K562 (cell line): Measurements from ENCODE around the gene CRIM1. TPM values are rescaled to one million over a fixed set of nuclear protein-coding genes. Genes with fewer than 3 reads are reported as not detected.

Experiments used
- ATF2 ChIP-seq: sonication (generic); formaldehyde crosslinking; IDR thresholded peaks from 2 replicates; pipeline ENCODE4 v1.8.1; 2022; ENCODE audit warnings: missing genetic modification reagents
- CREB1 ChIP-seq, 2 experiments: sonication (generic) in 1 of 2; formaldehyde crosslinking in 1 of 2; IDR thresholded peaks; 2 replicates each; pipeline versions ENCODE4 v1.6.1 to v1.8.0; 2012 to 2022; ENCODE audit warnings: inconsistent platforms in 1 of 2, mild to moderate bottlenecking in 1 of 2, missing genetic modification reagents in 1 of 2, moderate library complexity in 1 of 2
- CUX1 ChIP-seq: fragments of 200-800 bp; sonication (Bioruptor generic); IDR thresholded peaks from 2 replicates; pipeline ENCODE4 v1.6.1; 2016; ENCODE audit warnings: missing genetic modification characterization, missing compliant biosample characterization
- NCOA4 ChIP-seq: fragments of 450-650 bp; IDR thresholded peaks from 2 replicates; pipeline ENCODE4 v1.6.1; 2018; ENCODE audit warnings: mild to moderate bottlenecking; ENCODE audit not compliant: partially characterized antibody
- NFE2L1 ChIP-seq: fragments of 450-650 bp; IDR thresholded peaks from 2 replicates; pipeline ENCODE4 v1.6.1; 2016; ENCODE audit warnings: missing genetic modification characterization, low read depth, mild to moderate bottlenecking, missing compliant biosample characterization, moderate library complexity, borderline replicate concordance
- RCOR1 ChIP-seq, 2 experiments: IDR thresholded peaks; 2 replicates each; pipeline ENCODE4 v1.6.1; 2012; ENCODE audit warnings: low read depth in 2 of 2, low read length in 2 of 2, borderline replicate concordance in 1 of 2, improper control_type of control experiment in 1 of 2
- ZNF146 ChIP-seq: IDR thresholded peaks from one replicate; pipeline ENCODE4 v1.6.1; 2018; ENCODE audit warnings: missing compliant biosample characterization; ENCODE audit not compliant: unreplicated experiment
- ZNF174 ChIP-seq: fragments of 250-450 bp; sonication (Bioruptor Pico); IDR thresholded peaks from 2 replicates; pipeline ENCODE4 v1.4.0; 2020; ENCODE audit warnings: mild to moderate bottlenecking
- polyA plus RNA-seq, 8 experiments: library from polyadenylated mRNA; depleted of rRNA in 4 of 8; stranded (reverse) in 5 of 8; unstranded in 3 of 8; fragments of >200 nt; fragmentation: Nextera tagmentation in 2 of 8; fragmentation: Illumina TruSeq in 1 of 8; extraction: Ambion mirVana in 2 of 8; extraction: Trizol in 1 of 8; gene quantifications; 2 replicates each; pipeline versions ENCODE4 v1.2.1 to v1.2.3, GENCODE V29; 2011 to 2014; ENCODE audit warnings: inconsistent platforms in 1 of 8, missing spikeins in 1 of 8
- total RNA-seq, 7 experiments: library from RNA; depleted of rRNA in 6 of 7; stranded (reverse); fragments of >200 nt in 6 of 7; fragmentation: Illumina TruSeq in 2 of 7; extraction: Trizol in 2 of 7; gene quantifications; 2 replicates each; pipeline versions ENCODE4 v1.2.1 to v1.2.3, GENCODE V29; 2011 to 2021; ENCODE audit warnings: low replicate concordance in 1 of 7

The CRIM1 gene
- total and polyA plus RNA-seq, 9 of the 15 experiments (the other 6 are each of a cell fraction or from before 2014, with no cell fraction given), result 0.01 to 0.36 (median 0.06) TPM; not detected in 1

- no peak for TF ChIP-seq CREB1 (IDR thresholded peaks at IDR 0.05)
- no peak for TF ChIP-seq CREB1 (CRISPR knock-in tag; IDR thresholded peaks at IDR 0.05)
- no peak for TF ChIP-seq RCOR1 (IDR thresholded peaks at IDR 0.05; ENCODE audit: borderline replicate concordance in 1 of 2, low read depth in 2 of 2, low read length in 2 of 2)
- TF ChIP-seq NCOA4, result no peak
- TF ChIP-seq CUX1 (CRISPR knock-in tag), result no peak
- TF ChIP-seq NFE2L1 (tag), result no peak
- TF ChIP-seq ZNF174, result no peak
- TF ChIP-seq ATF2 (CRISPR knock-in tag), result no peak
- TF ChIP-seq ZNF146 (CRISPR knock-in tag), result no peak
- TF ChIP-seq, all 486 proteins: peak for 0
Observed at GRCh38 chr2:36338827-36339145, 16.8 kb upstream of the CRIM1 start (continued).
